Smooth muscle cell (in vitro differentiated cells): ENCODE results near the gene INTS11. TPM values are rescaled to one million over a fixed set of nuclear protein-coding genes. Genes with fewer than 3 reads are reported as not detected.

Experiments used
- DNase-seq: peaks from one replicate; lab custom pipeline; 2025; ENCODE audit not compliant: unreplicated experiment; lab: John Stamatoyannopoulos, UW
- H2AFZ ChIP-seq: fragments of 200-600 bp; sonication (generic); 2 replicates; pipeline ENCODE4 v1.6.0; 2016; ENCODE audit warnings: antibody characterized with exemption, low read depth, mild to moderate bottlenecking
- H3F3A ChIP-seq: fragments of 200-600 bp; sonication (generic); 2 replicates; pipeline ENCODE4 v1.6.0; 2017; ENCODE audit warnings: antibody characterized with exemption, low read depth
- H3K27ac ChIP-seq: fragments of 200-600 bp; sonication (generic); 2 replicates; pipeline ENCODE4 v1.5.1; 2016; ENCODE audit warnings: low read depth, mild to moderate bottlenecking
- H3K27me3 ChIP-seq: fragments of 200-600 bp; sonication (generic); 2 replicates; pipeline ENCODE4 v1.6.1; 2016; ENCODE audit warnings: low read depth, mild to moderate bottlenecking
- H3K36me3 ChIP-seq: fragments of 200-600 bp; sonication (generic); 2 replicates; pipeline ENCODE4 v1.5.1; 2016; ENCODE audit warnings: low read depth
- H3K4me1 ChIP-seq: fragments of 200-600 bp; sonication (generic); 2 replicates; pipeline ENCODE4 v1.5.1; 2016; ENCODE audit warnings: low read depth
- H3K4me2 ChIP-seq: fragments of 200-600 bp; sonication (generic); 2 replicates; pipeline ENCODE4 v1.6.0; 2016; ENCODE audit warnings: mild to moderate bottlenecking
- H3K4me3 ChIP-seq: fragments of 200-600 bp; sonication (generic); 2 replicates; pipeline ENCODE4 v1.5.1; 2016; ENCODE audit warnings: mild to moderate bottlenecking
- H3K79me2 ChIP-seq: fragments of 200-600 bp; sonication (generic); 2 replicates; pipeline ENCODE4 v1.6.0; 2016; ENCODE audit warnings: low read depth, mild to moderate bottlenecking
- H3K9ac ChIP-seq: fragments of 200-600 bp; sonication (generic); 2 replicates; pipeline ENCODE4 v1.6.0; 2016; ENCODE audit warnings: low read depth
- H3K9me3 ChIP-seq: fragments of 200-600 bp; sonication (generic); replicated peaks from 2 replicates; pipeline ENCODE4 v1.5.1; 2016; ENCODE audit warnings: low read depth
- H4K20me1 ChIP-seq: fragments of 200-600 bp; sonication (generic); 2 replicates; pipeline ENCODE4 v1.6.0; 2016; ENCODE audit warnings: low read depth
- CTCF ChIP-seq: fragments of 200-600 bp; sonication (generic); IDR thresholded peaks from 2 replicates; pipeline ENCODE4 v1.5.1; 2017; ENCODE audit warnings: borderline replicate concordance, mild to moderate bottlenecking, antibody characterized with exemption; ENCODE audit not compliant: insufficient read depth, poor library complexity, severe bottlenecking
- WGBS: methylation state at CpG from one replicate; pipeline ENCODE4 v1.1.7; 2016; ENCODE audit warnings: low lambda C conversion rate; 5-methylcytosine and 5-hydroxymethylcytosine counted together
- microRNA-seq: library from miRNA; unstranded; fragments of <30 nt; microRNA quantifications from one replicate; pipeline ENCODE4, GENCODE V29; 2016; ENCODE audit warnings: borderline number of aligned reads
- polyA plus RNA-seq: library from polyadenylated mRNA; unstranded; fragments of >200 nt; fragmentation: Nextera tagmentation; extraction: Ambion mirVana; gene quantifications from 2 replicates; pipeline ENCODE4 v1.2.1, GENCODE V29; 2016
- small RNA-seq: library from RNA; depleted of rRNA; stranded (forward); fragments of <200 nt; gene quantifications from one replicate; pipeline ENCODE3, GENCODE V24; 2014
- total RNA-seq: library from RNA; depleted of rRNA; stranded (reverse); fragments of >200 nt; gene quantifications from 2 replicates; pipeline ENCODE4 v1.2.3, GENCODE V29; 2014

INTS11 gene
- total and polyA plus RNA-seq, 2 experiments from 2014 or later = 48.5 to 63.1 TPM

- WGBS = 95% methylated on average over 8 of the region's 8 CpGs
- no peak overlapping the region for H3K4me3 ChIP-seq
- no peak overlapping the region for H2AFZ ChIP-seq
These were observed 61.7 kb downstream of the INTS11 start for GRCh38 chr1:1262758-1263157.

GRCh38 chr1:1262071-1262470 lies 62.4 kb downstream of the INTS11 start:
- no peak for TF ChIP-seq CTCF
- H3K9me3 ChIP-seq = no peaks in the 10 kb centered on the region
- H3K27me3 ChIP-seq = no peaks in the 10 kb centered on the region
- no peak overlapping the region for H3K4me2 ChIP-seq
- H3K79me2 ChIP-seq = peaks cover 40% of the 10 kb centered on the region
- H3K27ac ChIP-seq = no peak overlapping the region
- WGBS = 99% methylated on average over 17 of the region's 17 CpGs
- H3F3A ChIP-seq = peaks cover 8% of the 10 kb centered on the region
- no peaks in the 10 kb centered on the region for H3K4me1 ChIP-seq
- H3K9ac ChIP-seq = no peak overlapping the region
- H2AFZ ChIP-seq = no peak overlapping the region
- H3K36me3 ChIP-seq = no peaks in the 10 kb centered on the region
- no peak overlapping the region for H3K4me3 ChIP-seq
- no peak for DNase-seq
- H4K20me1 ChIP-seq = peaks cover 75% of the 10 kb centered on the region

More at GRCh38 chr1:1262758-1263157, 61.7 kb downstream of the INTS11 start:
- Histone ChIP-seq H3K4me2 (no peak overlapping the region), H3F3A (peaks cover 8% of the 10 kb centered on the region), H3K27me3 (no peaks in the 10 kb centered on the region), H3K79me2 (peaks cover 46% of the 10 kb centered on the region), H3K9ac (no peak overlapping the region), H3K27ac (peak overlapping the region; percentile 95), H3K4me1 (no peaks in the 10 kb centered on the region), H3K36me3 (no peaks in the 10 kb centered on the region), H3K9me3 (no peaks in the 10 kb centered on the region), H4K20me1 (peaks cover 70% of the 10 kb centered on the region)
- DNase-seq = no peak
- no peak for TF ChIP-seq CTCF

Small RNAs within 50 kb of the gene (microRNA-seq; reads per million reads assigned to microRNA genes)
- 6.4 reads per million, percentile 4 among the genes with 10 or more reads in this experiment for gene MIR6726
- 1.8 reads per million for gene MIR6727
- gene MIR6808 = not detected

Small RNAs within 50 kb of the gene (small RNA-seq; reads per million reads assigned to genes)
- gene MIR6726 = 0.21 reads per million

Other genes starting within 250 kb of the INTS11 start
- gene C1orf159, start 208.6 kb downstream of the INTS11 start, total RNA-seq = 9.3 and 24.5 TPM in 2 replicates
- 20.2 and 27.1 TPM in 2 replicates for gene C1orf159, start 208.6 kb downstream of the INTS11 start, polyA plus RNA-seq
- not detected in 2 replicates for gene TTLL10, start 150.8 kb downstream of the INTS11 start, total RNA-seq
- gene TTLL10, start 150.8 kb downstream of the INTS11 start, polyA plus RNA-seq = 0.45 TPM in 1 of 2 replicates, not detected in the other
- gene TNFRSF18, start 118.1 kb downstream of the INTS11 start, total RNA-seq = 1.9 and 4.8 TPM in 2 replicates
- 12.2 and 15.8 TPM in 2 replicates for gene TNFRSF18, start 118.1 kb downstream of the INTS11 start, polyA plus RNA-seq
- gene TNFRSF4, start 110.5 kb downstream of the INTS11 start, total RNA-seq = 0.54 TPM in 1 of 2 replicates, not detected in the other
- 0.79 TPM in 1 of 2 replicates, not detected in the other for gene TNFRSF4, start 110.5 kb downstream of the INTS11 start, polyA plus RNA-seq
- 75.0 and 94.9 TPM in 2 replicates for gene SDF4, start 92.7 kb downstream of the INTS11 start, total RNA-seq
- 263 TPM in 2 replicates for gene SDF4, start 92.7 kb downstream of the INTS11 start, polyA plus RNA-seq
- 12.9 and 15.0 TPM in 2 replicates for gene B3GALT6, start 92.4 kb downstream of the INTS11 start, total RNA-seq
- 33.2 and 39.3 TPM in 2 replicates for gene B3GALT6, start 92.4 kb downstream of the INTS11 start, polyA plus RNA-seq
- gene C1QTNF12, start 77.9 kb downstream of the INTS11 start, total RNA-seq = 1.8 and 1.9 TPM in 2 replicates
- gene C1QTNF12, start 77.9 kb downstream of the INTS11 start, polyA plus RNA-seq = 5.4 and 12.3 TPM in 2 replicates
- gene UBE2J2, start 50.8 kb downstream of the INTS11 start, total RNA-seq = 20.5 and 30.2 TPM in 2 replicates
- 72.9 and 84.0 TPM in 2 replicates for gene UBE2J2, start 50.8 kb downstream of the INTS11 start, polyA plus RNA-seq
- 2.0 and 6.7 TPM in 2 replicates for gene SCNN1D, start 44.2 kb downstream of the INTS11 start, total RNA-seq
- 5.0 and 6.9 TPM in 2 replicates for gene SCNN1D, start 44.2 kb downstream of the INTS11 start, polyA plus RNA-seq
- 29.9 and 33.7 TPM in 2 replicates for gene ACAP3, start 16.7 kb downstream of the INTS11 start, total RNA-seq
- 63.9 and 72.6 TPM in 2 replicates for gene ACAP3, start 16.7 kb downstream of the INTS11 start, polyA plus RNA-seq
- 16.7 and 23.6 TPM in 2 replicates for gene PUSL1, start 16.1 kb downstream of the INTS11 start, total RNA-seq
- gene PUSL1, start 16.1 kb downstream of the INTS11 start, polyA plus RNA-seq = 31.4 and 34.1 TPM in 2 replicates
- gene CPTP, start 142 bp upstream of the INTS11 start, total RNA-seq = 13.8 and 16.2 TPM in 2 replicates
- 32.5 and 34.3 TPM in 2 replicates for gene CPTP, start 142 bp upstream of the INTS11 start, polyA plus RNA-seq
- 0.18 and 0.36 TPM in 2 replicates for gene TAS1R3, start 6.6 kb upstream of the INTS11 start, total RNA-seq
- 0.39 and 0.79 TPM in 2 replicates for gene TAS1R3, start 6.6 kb upstream of the INTS11 start, polyA plus RNA-seq
- gene DVL1, start 24.8 kb upstream of the INTS11 start, total RNA-seq = 28.5 and 37.8 TPM in 2 replicates
- 28.7 and 43.5 TPM in 2 replicates for gene DVL1, start 24.8 kb upstream of the INTS11 start, polyA plus RNA-seq
- gene MXRA8, start 33.9 kb upstream of the INTS11 start, total RNA-seq = 240 and 266 TPM in 2 replicates
- gene MXRA8, start 33.9 kb upstream of the INTS11 start, polyA plus RNA-seq = 473 and 597 TPM in 2 replicates
- 60.1 and 81.8 TPM in 2 replicates for gene AURKAIP1, start 50.5 kb upstream of the INTS11 start, total RNA-seq
- gene AURKAIP1, start 50.5 kb upstream of the INTS11 start, polyA plus RNA-seq = 214 and 245 TPM in 2 replicates
- gene CCNL2, start 74.7 kb upstream of the INTS11 start, total RNA-seq = 172 and 180 TPM in 2 replicates
- gene CCNL2, start 74.7 kb upstream of the INTS11 start, polyA plus RNA-seq = 144 and 226 TPM in 2 replicates
- gene MRPL20, start 82.6 kb upstream of the INTS11 start, total RNA-seq = 99.0 and 99.6 TPM in 2 replicates
- gene MRPL20, start 82.6 kb upstream of the INTS11 start, polyA plus RNA-seq = 147 and 161 TPM in 2 replicates
- 5.3 and 10.1 TPM in 2 replicates for gene ANKRD65, start 96.6 kb upstream of the INTS11 start, total RNA-seq
- gene ANKRD65, start 96.6 kb upstream of the INTS11 start, polyA plus RNA-seq = 6.1 and 30.1 TPM in 2 replicates
- 25.1 and 29.5 TPM in 2 replicates for gene VWA1, start 111.0 kb upstream of the INTS11 start, total RNA-seq
- 79.2 and 156 TPM in 2 replicates for gene VWA1, start 111.0 kb upstream of the INTS11 start, polyA plus RNA-seq
- gene ATAD3C, start 125.0 kb upstream of the INTS11 start, total RNA-seq = 0.09 and 0.40 TPM in 2 replicates
- 0.86 and 2.6 TPM in 2 replicates for gene ATAD3C, start 125.0 kb upstream of the INTS11 start, polyA plus RNA-seq
- gene ATAD3B, start 147.1 kb upstream of the INTS11 start, total RNA-seq = 6.7 and 8.6 TPM in 2 replicates
- gene ATAD3B, start 147.1 kb upstream of the INTS11 start, polyA plus RNA-seq = 20.2 and 27.4 TPM in 2 replicates
- gene ATAD3A, start 187.5 kb upstream of the INTS11 start, total RNA-seq = 14.3 and 16.0 TPM in 2 replicates
- 58.0 and 68.7 TPM in 2 replicates for gene ATAD3A, start 187.5 kb upstream of the INTS11 start, polyA plus RNA-seq
- gene TMEM240, start 216.0 kb upstream of the INTS11 start, total RNA-seq = 1.9 and 12.2 TPM in 2 replicates
- gene TMEM240, start 216.0 kb upstream of the INTS11 start, polyA plus RNA-seq = 2.7 and 4.0 TPM in 2 replicates